Tibial nerve (tissue), 4 donors: Measurements from ENCODE around the gene ZFAND2A.

Source experiments
- EP300 ChIP-seq, 2 donors: sonication (generic); formaldehyde crosslinking; IDR thresholded peaks; one replicate each; pipeline ENCODE4 v1.6.1; 2017; ENCODE audit warnings: antibody characterized with exemption in 2 of 2, mild to moderate bottlenecking in 1 of 2
- POLR2A ChIP-seq, 2 donors: fragments of 450-650 bp; IDR thresholded peaks; one replicate each; pipeline ENCODE4 v1.6.1; 2017; ENCODE audit warnings: antibody characterized with exemption in 2 of 2, mild to moderate bottlenecking in 2 of 2, moderate library complexity in 2 of 2
- TF ChIP-seq, protein P1 (sequence below), 5 experiments: fragments of 200-600 bp in 3 of 5; fragments of 450-650 bp in 2 of 5; sonication (generic) in 3 of 5; IDR thresholded peaks; one replicate each; pipeline ENCODE4 v1.5.1; 2016 to 2019; ENCODE audit warnings: antibody characterized with exemption in 5 of 5, mild to moderate bottlenecking in 3 of 5, moderate library complexity in 2 of 5

DNA sequence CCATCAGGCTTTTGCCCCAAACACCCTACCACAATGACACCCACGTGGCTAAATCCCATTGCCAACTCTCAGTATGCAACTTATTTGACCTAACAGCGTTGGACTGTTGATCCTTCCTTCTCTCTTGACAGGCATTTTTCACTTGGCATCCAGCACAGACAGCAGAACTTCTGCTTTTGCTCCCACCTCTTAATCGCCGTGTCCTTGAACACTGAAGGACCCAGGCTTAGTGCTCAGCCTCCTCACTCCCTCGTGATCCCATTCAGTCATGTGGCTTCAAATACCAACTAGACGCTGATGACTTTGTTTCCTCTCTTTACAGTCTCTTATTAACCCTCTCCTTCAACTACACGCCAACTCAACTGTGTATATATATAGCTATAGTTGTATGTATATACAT lies 25.0 kb downstream of the ZFAND2A start:
- TF ChIP-seq, protein P1, sequence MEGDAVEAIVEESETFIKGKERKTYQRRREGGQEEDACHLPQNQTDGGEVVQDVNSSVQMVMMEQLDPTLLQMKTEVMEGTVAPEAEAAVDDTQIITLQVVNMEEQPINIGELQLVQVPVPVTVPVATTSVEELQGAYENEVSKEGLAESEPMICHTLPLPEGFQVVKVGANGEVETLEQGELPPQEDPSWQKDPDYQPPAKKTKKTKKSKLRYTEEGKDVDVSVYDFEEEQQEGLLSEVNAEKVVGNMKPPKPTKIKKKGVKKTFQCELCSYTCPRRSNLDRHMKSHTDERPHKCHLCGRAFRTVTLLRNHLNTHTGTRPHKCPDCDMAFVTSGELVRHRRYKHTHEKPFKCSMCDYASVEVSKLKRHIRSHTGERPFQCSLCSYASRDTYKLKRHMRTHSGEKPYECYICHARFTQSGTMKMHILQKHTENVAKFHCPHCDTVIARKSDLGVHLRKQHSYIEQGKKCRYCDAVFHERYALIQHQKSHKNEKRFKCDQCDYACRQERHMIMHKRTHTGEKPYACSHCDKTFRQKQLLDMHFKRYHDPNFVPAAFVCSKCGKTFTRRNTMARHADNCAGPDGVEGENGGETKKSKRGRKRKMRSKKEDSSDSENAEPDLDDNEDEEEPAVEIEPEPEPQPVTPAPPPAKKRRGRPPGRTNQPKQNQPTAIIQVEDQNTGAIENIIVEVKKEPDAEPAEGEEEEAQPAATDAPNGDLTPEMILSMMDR (IDR thresholded peaks at IDR 0.05) = no peak
- TF ChIP-seq EP300 (IDR thresholded peaks at IDR 0.05) (no peak), POLR2A (IDR thresholded peaks at IDR 0.05) (no peak)
